ENCODE results near the gene FBXO40. TPM values are rescaled to one million over a fixed set of nuclear protein-coding genes. Genes with fewer than 3 reads are reported as not detected.

The FBXO40 gene
- total and polyA plus RNA-seq, 2 of the 13 experiments (the other 11 are each of a cell fraction or from before 2014, with no cell fraction given), result not detected

DNA sequence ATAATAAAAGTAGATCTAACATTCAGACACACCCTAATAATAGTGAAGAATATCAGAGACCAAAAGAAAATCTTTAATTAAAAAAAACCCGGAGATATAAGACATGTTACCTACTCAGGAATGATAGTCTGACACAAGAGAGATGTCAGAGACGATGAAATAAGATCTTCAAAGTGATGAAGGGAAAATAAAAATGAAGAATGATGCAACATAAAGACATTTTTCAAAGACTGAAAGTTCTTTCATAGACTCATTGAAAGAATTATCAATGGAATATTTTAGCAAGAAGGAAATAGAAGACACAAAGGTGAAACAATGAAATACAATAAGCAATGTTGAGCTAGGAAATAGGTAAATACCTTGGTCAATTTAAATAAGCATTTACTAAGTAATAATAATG, 47.9 kb downstream of the FBXO40 start:
- Histone ChIP-seq H3K27ac (ENCODE audit: extremely low read length, insufficient read depth, low read length) (no peak overlapping the region), H3K4me3 (replicated peaks in 1 of 3; ENCODE audit: insufficient read depth in 1 of 3, low read depth in 2 of 3, low read length in 3 of 3) (no peak overlapping the region), H4K20me1 (ENCODE audit: insufficient read depth, low read length) (no peaks in the 10 kb centered on the region), H3K79me2 (ENCODE audit: insufficient read depth, low read length) (no peaks in the 10 kb centered on the region), H3K9me3 (ENCODE audit: low read length) (no peaks in the 10 kb centered on the region), H2AFZ (ENCODE audit: low read length) (no peak overlapping the region), H3K4me1 (ENCODE audit: insufficient read depth, low read length) (peaks cover 11% of the 10 kb centered on the region; the same call in 1 of the 2 replicates), H3K36me3 (replicated peaks in 1 of 2; ENCODE audit: control insufficient read depth in 1 of 2, insufficient read depth in 2 of 2, low read length in 2 of 2) (no peaks in the 10 kb centered on the region), H3K27me3 (ENCODE audit: control insufficient read depth in 1 of 2, insufficient read depth in 2 of 2, low read length in 2 of 2) (no peaks in the 10 kb centered on the region; a peak in 3 of 5 replicates), H3K4me2 (ENCODE audit: low read depth, low read length) (no peak overlapping the region), H3K9ac (ENCODE audit: insufficient read depth, low read depth, low read length) (no peak overlapping the region)
- 4% methylated on average over 2 of the region's 2 CpGs for WGBS (ENCODE audit: low lambda C conversion rate)
- ATAC-seq (no peak), DNase-seq (ENCODE audit: low spot score) (no peak), FAIRE-seq (no peak)
- CTCF ChIA-PET (ENCODE audit: low intra/inter-chr PET ratio, low total read pairs), result no interaction called here
- no TSS peak for BruUV-seq (replicated peaks)
- in situ Hi-C loops (cut with HindIII; ENCODE audit: extremely low pct_ligation_motif_present, low pct_unique_long_range_greater_than_20kb), result no loop called here
- intact Hi-C loops (cut with micrococcal nuclease; ENCODE audit: unreplicated experiment), result no loop called here
- no peak for TF ChIP-seq ZNF530 (CRISPR knock-in tag; IDR thresholded peaks at IDR 0.05; ENCODE audit: low read depth)
- peak; percentile 25; the same call in 1 of the 2 replicates for TF ChIP-seq ATF7 (IDR thresholded peaks at IDR 0.05)
- TF ChIP-seq ATF7 (CRISPR knock-in tag; IDR thresholded peaks at IDR 0.05), result no peak
- POLR2A ChIA-PET, result no interaction called here

DNA sequence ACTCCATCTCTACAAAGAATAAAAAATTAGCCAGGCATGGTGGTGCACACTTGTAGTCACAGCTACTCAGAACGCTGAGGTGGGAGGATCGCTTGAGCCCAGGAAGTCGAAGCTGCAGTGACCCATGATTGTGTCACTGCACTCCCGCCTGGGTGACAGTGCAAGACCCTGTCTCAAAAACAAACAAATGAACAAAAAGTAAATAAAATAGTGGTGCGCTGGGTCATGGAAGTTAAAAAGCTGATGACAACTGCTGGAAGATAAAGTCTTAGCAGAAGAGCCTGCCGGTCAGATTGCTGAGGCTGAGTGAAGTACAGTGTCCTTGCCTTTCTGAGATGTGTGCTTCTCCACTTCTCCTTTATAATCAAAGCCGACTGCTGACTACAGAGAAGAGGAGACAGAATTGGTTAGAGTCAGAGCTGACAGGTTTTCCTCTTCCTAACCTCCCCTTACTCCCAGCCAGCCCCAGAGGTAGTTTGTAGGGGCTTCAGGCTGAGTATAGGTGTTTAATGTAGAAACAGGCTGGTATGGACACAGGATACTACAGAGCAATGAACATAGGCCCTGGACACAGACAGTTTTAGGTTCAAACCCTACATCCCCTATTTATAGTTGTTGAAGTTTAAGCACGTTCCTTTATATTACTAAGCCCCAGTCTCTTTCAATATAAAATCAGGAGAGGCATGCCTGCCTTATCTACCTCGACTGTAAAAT, 49.6 kb downstream of the FBXO40 start:
- Histone ChIP-seq H3K9me3 (ENCODE audit: low read length) (no peaks in the 10 kb centered on the region), H3K27ac (ENCODE audit: extremely low read length, insufficient read depth, low read length) (no peak overlapping the region), H3K9ac (ENCODE audit: insufficient read depth, low read depth, low read length) (no peak overlapping the region), H3K36me3 (replicated peaks in 1 of 2; ENCODE audit: control insufficient read depth in 1 of 2, insufficient read depth in 2 of 2, low read length in 2 of 2) (no peaks in the 10 kb centered on the region), H3K27me3 (ENCODE audit: control insufficient read depth in 1 of 2, insufficient read depth in 2 of 2, low read length in 2 of 2) (no peaks in the 10 kb centered on the region; a peak in 2 of 5 replicates), H3K4me1 (ENCODE audit: insufficient read depth, low read length) (peaks cover 11% of the 10 kb centered on the region; the same call in 1 of the 2 replicates), H2AFZ (ENCODE audit: low read length) (no peak overlapping the region), H4K20me1 (ENCODE audit: insufficient read depth, low read length) (no peaks in the 10 kb centered on the region), H3K79me2 (ENCODE audit: insufficient read depth, low read length) (no peaks in the 10 kb centered on the region), H3K4me2 (ENCODE audit: low read depth, low read length) (peak overlapping the region; percentile 38), H3K4me3 (replicated peaks in 1 of 3; ENCODE audit: insufficient read depth in 1 of 3, low read depth in 2 of 3, low read length in 3 of 3) (no peak overlapping the region)
- no TSS peak for BruUV-seq (replicated peaks)
- peak; percentile 28 for DNase-seq (ENCODE audit: low spot score)
- POLR2A ChIA-PET, result no interaction called here
- intact Hi-C loops (cut with micrococcal nuclease; ENCODE audit: unreplicated experiment), result no loop called here
- CTCF ChIA-PET (ENCODE audit: low intra/inter-chr PET ratio, low total read pairs), result no interaction called here
- ATAC-seq, result peak; percentile 93
- 14% methylated on average over 9 of the region's 9 CpGs for WGBS (ENCODE audit: low lambda C conversion rate)
- in situ Hi-C loops (cut with HindIII; ENCODE audit: extremely low pct_ligation_motif_present, low pct_unique_long_range_greater_than_20kb), result no loop called here
- peak; percentile 63 for FAIRE-seq
- TF ChIP-seq CBX1 (IDR thresholded peaks at IDR 0.05; ENCODE audit: low read depth) (no peak), ZNF234 (CRISPR knock-in tag; conservative IDR thresholded peaks at IDR 0.05) (no peak), ELF3 (CRISPR knock-in tag; IDR thresholded peaks at IDR 0.05) (0 out of 2 replicates have a peak, but pooled peaks have one; percentile 41), NR2F2 (IDR thresholded peaks at IDR 0.05; ENCODE audit: borderline replicate concordance, low read depth) (peak; percentile 25; the same call in 1 of the 2 replicates), HOXA9 (CRISPR knock-in tag; IDR thresholded peaks at IDR 0.05; ENCODE audit: borderline replicate concordance) (no peak), RXRB (CRISPR knock-in tag; IDR thresholded peaks at IDR 0.05; ENCODE audit: borderline replicate concordance) (peak; percentile 47; the same call in 1 of the 2 replicates), GATAD2A (CRISPR knock-in tag; IDR thresholded peaks at IDR 0.05) (peak; percentile 67), NR2F1 (CRISPR knock-in tag; IDR thresholded peaks at IDR 0.05) (0 out of 4 replicates have a peak, but pooled peaks of 1 of the 2 experiments have one; percentile 20), ISL2 (CRISPR knock-in tag; IDR thresholded peaks at IDR 0.05) (no peak)
- TF ChIP-seq, protein P1, sequence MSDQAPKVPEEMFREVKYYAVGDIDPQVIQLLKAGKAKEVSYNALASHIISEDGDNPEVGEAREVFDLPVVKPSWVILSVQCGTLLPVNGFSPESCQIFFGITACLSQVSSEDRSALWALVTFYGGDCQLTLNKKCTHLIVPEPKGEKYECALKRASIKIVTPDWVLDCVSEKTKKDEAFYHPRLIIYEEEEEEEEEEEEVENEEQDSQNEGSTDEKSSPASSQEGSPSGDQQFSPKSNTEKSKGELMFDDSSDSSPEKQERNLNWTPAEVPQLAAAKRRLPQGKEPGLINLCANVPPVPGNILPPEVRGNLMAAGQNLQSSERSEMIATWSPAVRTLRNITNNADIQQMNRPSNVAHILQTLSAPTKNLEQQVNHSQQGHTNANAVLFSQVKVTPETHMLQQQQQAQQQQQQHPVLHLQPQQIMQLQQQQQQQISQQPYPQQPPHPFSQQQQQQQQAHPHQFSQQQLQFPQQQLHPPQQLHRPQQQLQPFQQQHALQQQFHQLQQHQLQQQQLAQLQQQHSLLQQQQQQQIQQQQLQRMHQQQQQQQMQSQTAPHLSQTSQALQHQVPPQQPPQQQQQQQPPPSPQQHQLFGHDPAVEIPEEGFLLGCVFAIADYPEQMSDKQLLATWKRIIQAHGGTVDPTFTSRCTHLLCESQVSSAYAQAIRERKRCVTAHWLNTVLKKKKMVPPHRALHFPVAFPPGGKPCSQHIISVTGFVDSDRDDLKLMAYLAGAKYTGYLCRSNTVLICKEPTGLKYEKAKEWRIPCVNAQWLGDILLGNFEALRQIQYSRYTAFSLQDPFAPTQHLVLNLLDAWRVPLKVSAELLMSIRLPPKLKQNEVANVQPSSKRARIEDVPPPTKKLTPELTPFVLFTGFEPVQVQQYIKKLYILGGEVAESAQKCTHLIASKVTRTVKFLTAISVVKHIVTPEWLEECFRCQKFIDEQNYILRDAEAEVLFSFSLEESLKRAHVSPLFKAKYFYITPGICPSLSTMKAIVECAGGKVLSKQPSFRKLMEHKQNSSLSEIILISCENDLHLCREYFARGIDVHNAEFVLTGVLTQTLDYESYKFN (CRISPR knock-in tag; conservative IDR thresholded peaks at IDR 0.05), result 0 out of 2 replicates have a peak, but pooled peaks have one; percentile 15
- TF ChIP-seq, protein P2, sequence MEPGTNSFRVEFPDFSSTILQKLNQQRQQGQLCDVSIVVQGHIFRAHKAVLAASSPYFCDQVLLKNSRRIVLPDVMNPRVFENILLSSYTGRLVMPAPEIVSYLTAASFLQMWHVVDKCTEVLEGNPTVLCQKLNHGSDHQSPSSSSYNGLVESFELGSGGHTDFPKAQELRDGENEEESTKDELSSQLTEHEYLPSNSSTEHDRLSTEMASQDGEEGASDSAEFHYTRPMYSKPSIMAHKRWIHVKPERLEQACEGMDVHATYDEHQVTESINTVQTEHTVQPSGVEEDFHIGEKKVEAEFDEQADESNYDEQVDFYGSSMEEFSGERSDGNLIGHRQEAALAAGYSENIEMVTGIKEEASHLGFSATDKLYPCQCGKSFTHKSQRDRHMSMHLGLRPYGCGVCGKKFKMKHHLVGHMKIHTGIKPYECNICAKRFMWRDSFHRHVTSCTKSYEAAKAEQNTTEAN (CRISPR knock-in tag; conservative IDR thresholded peaks at IDR 0.05), result peak; percentile 52; the same call in 1 of the 2 replicates

Measured in HepG2 (cell line).